GM19372 (cell line): ENCODE data around the gene SHISA7.

Experiments
- ATAC-seq: cut with Tn5 transposase; IDR thresholded peaks from one replicate; pipeline ENCODE4 v1.9.1; 2021; ENCODE audit warnings: mild to moderate bottlenecking, low read depth, moderate library complexity; ENCODE audit not compliant: unreplicated experiment

Gene SHISA7

DNA sequence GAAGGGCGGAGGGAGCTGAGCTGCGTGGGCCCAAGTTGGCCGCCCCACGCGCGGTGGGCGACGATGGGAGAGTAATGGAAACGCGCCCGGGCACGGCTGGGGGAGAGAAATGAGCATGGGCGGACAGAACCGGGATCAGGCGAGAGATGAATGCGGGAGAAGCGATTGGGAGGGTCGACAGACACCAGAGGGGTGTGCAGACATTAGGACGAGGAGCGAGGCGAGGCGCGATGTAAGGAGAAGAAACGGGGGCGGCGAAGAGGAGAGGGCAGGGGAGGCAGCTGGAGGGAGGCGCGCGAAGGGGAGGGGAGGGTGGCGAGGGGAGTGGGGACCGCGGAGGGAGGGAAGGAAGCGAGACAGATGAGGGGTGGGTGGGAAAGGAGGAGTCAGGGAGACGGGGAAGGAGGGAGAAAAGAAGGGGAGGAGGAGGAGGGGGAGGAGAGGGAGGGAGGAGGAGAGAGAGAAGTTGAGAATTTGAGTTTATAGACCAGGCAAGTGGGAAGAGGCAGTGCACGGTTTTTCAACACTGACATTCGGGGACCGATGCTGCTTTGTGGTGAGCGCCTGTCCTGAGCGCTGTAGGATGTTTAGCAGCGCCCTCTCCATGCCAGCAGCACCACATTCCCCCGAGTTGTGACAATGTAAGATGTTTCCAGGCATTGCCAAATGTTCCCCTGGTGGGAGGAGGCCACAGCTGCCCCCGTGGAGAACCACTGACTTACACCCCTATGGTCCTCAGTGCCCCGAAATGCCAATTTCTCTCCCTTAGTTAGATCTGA, at the start of gene SHISA7:
Gene SHISA7 (minus strand): TSS at position 256 of the 779 bp plus-strand sequence. CDS start 437 bp downstream, outside the sequence.
- no peak for ATAC-seq

DNA sequence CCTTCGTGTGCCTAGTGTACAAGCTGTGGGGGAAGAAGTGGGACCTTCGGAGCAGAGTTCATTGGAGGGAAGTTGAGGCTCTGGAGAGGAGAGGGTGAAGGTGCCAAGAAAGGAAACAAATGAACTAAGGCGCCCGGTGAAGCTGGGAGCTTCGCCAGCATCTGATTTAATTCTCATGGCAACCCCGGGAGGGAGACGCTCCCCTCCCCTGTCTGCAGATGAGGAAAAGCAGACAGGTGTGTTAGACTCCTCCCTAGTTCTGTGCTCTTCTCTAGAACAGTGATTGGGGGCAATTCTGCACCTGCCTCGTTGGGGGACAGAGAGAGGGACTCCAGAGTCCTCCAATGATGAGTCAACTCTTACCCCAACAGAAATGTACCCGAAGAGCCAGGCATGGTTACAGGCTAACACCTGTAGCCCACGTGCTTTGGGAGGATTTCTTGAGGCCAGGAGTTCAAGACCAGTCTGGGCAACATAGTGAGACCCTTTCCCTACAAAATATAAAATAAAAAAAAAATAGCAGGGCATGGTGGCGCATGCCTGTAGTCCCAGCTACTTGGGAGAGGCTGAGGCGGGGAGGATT, 49.4 kb upstream of the SHISA7 start:
- ATAC-seq = no peak

- no peak for ATAC-seq
Measured at GRCh38 chr19:55491546-55492360, 48.7 kb upstream of the SHISA7 start.

DNA sequence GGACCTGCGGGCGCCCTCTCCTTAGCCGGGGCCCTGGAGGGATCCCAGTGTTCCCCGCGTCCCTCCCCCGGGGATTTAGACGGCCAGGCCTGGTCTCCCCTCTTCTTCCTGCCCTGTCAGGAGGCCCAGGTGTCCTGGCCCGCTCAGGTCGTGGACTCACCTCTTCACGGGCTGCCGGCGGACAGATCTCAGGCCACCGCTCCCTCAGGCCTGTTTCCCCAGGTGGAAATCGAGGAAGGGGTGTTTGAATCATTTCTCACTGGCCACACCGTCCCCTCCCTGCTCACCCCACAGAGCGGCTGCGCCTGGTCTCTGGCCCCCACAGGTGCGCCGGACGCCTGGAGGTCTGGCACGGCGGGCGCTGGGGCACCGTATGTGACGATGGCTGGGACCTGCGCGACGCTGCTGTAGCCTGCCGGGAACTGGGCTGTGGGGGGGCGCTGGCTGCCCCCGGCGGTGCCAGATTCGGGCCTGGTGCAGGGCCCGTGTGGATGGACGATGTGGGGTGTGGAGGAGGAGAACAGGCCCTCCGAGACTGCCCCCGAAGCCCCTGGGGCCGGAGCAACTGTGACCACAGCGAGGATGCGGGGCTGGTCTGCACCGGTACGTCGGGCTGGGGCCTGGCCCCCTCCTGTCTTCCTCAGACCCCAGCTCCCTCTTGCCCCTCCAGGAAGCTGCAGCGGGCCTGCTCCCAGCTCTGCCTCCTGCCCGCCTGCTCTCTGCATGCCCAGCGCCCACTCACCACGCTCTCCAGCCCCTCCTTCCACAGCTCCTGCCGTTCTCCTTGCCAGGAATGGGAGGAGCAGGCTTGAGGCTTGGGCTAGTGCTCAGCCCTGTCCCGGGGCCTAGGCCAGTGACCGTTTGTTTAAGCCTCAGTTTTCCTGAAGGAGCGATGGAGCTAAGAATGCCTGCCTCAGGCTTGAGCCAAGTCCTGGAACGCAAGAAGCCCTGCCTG, 47.7 kb upstream of the SHISA7 start:
- ATAC-seq = no peak

DNA sequence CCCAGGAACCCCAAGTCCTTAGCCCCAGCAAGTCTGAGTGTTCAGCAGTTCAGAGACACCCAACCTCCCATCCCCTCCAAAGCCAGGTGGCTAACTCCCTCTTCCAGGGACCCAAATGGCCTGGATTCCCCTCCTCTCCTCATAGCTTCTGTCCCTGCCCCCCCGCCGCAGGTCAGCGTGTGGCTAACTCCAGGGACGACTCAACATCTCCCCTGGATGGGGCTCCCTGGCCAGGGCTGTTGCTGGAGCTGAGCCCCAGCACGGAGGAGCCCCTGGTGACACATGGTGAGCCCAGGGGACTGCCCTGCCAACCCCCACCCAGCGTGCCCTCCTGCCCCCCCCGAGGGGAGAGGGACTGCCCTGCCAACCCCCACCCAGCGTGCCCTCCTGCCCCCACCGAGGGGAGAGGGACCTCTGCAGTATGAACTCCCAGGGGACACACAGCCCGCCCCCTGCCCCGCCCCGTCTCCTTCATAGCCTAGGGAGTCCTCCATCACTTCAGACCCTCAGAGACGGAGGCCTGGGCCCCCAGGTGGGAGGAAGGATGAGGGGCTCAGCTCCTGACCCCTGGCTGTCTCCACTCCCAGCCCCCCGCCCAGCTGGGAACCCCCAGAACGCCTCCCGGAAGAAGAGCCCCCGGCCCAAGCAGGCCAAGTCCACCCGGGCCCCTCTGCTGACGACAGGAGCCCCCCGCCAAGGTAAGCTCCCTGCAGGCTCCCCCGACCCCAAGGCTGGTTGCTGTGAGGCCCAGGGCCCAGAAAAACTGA, 46.8 kb upstream of the SHISA7 start:
- no peak for ATAC-seq

DNA sequence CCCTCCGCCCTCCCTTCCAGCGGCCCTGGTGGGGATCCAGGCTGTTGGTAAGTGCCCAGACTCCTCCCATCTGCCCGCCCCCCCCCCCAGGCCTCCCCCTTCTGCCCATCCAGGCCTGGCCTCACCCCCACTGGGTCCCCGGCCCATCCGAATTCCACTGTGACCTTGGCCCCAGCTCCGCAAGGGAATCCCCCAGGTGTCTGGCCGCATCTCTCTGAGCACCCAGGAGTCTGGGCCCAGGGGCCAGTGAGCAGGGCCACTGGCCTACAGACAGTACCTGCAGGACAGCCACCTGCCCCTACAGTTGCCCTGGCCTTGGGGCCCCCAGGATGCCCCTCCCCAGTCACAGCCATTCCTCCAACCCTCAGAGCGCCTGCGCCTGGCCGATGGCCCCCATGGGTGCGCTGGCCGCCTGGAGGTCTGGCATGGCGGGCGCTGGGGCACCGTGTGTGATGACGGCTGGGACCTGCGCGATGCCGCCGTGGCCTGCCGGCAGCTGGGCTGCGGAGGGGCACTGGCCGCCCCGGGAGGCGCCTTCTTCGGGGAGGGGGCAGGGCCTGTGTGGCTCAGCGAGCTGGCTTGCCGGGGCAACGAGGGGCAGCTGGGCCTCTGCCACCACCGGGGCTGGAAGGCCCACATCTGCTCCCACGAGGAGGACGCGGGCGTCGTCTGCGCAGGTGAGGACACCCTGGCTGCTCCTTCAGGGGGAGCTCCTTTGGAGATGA, 46.0 kb upstream of the SHISA7 start:
- ATAC-seq = no peak

GRCh38 chr19:55487924-55488687, 45.0 kb upstream of the SHISA7 start, which contains the start of gene SSC5D:
Gene SSC5D, plus strand, starts transcription at chr19:55488436. Its CDS starts 154 bp downstream, at chr19:55488590.
- no peak for ATAC-seq

DNA sequence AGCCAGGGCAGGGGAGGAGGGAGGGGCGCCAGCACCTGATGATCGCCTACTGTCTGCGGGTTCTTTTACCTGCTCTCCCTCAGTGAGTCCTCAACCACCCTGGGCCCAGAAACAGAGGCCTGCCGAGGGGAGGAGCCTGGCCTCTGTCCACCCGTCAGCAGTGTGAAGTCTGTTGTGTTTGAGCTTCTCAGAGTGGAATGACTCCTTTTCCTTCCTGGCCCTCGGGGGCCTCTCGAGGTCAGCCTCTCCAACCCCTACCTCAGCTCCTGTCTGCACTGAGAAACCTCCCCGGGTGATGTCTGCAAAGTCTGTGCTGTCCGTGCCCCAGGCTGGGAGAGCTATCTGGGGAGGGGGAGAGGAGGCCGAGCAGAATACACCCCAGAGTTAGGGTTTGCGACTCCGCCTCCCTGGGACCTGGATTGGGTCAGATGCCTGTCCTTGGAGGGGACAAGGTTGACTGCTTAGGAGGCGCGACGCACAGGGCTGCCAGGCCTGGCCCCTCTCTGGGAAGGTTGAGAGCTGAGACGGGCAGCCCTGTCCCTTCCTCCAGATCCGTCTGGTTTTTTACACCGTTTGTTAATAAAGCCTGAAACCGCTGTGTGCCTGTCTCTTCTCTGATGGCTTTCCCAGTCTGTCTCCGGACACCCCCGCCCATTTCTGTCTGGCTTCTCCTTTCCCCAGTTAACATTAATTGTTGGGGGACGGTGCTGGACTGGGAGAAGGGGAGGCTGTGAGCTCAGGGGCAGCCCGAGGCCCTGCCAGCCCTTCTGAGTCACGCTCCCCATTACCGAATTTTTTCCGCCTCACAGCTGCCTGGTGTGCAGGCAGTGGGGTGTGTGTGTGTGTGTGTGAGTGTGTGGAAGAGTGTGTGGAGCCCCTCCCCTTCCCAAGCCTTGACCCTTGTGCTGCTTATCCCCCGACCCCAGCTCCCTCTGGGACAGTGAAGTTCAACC, 44.1 kb upstream of the SHISA7 start:
- no peak for ATAC-seq

DNA sequence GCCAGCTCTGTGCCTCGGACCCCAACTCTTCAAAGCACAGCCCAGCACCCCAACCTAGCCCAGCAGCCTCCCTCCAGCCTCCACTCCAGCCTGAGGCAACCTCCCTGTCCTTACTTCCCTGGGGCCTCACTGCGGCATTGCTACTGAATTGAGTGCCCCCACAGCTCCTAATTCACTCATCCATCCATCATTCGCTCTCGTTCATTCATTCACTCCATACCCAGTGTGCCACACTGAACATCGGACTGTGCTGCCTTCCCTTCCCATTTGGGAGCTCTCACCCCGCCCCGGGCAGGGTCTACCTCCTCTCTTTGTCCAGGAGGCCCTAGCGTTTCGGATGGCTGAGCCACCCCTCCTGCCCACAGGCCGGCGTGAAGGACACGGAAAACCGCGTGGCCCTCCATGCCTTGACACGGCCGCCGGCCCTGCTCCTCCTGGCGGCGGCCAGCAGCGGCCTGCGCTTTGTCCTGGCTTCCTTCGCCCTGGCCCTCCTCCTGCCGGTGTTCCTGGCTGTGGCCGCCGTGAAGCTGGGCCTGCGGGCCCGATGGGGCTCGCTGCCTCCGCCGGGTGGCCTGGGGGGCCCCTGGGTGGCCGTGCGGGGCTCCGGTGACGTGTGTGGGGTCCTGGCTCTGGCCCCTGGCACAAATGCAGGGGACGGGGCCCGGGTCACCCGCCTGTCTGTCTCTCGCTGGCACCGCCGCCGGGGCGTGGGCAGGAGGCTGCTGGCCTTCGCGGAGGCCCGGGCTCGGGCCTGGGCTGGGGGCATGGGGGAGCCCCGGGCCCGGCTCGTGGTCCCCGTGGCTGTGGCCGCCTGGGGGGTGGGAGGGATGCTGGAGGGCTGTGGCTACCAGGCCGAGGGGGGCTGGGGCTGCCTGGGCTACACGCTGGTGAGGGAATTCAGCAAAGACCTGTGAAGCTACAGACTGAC, 43.2 kb upstream of the SHISA7 start:
- no peak for ATAC-seq

DNA sequence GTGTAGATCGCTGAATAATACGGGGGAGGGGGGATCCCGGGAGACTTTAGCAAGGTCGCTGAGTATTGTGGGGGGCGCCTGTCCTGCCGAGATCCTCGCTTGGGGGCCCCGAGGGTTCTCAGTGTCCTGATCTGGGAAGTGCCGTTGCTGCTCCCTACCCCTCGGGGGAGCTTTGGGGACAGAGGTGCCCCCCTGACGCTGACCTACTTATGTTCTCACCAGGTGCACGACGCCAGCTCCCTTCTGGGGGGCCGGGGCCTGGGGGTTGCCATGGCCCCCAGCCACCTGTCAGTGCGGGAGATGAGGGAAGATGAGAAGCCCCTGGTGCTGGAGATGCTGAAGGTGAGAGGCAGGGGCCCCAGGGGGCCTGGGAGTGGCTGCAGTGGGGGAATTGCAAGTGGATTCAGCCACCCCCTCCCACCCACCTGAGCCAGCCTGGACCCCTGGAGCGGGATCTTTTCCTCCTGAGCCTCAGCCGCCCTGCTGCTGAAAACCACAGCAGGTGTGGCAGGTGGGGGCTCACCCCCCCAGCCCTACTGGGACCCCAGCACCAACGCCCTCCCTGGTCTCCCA, 42.4 kb upstream of the SHISA7 start:
- no peak for ATAC-seq

DNA sequence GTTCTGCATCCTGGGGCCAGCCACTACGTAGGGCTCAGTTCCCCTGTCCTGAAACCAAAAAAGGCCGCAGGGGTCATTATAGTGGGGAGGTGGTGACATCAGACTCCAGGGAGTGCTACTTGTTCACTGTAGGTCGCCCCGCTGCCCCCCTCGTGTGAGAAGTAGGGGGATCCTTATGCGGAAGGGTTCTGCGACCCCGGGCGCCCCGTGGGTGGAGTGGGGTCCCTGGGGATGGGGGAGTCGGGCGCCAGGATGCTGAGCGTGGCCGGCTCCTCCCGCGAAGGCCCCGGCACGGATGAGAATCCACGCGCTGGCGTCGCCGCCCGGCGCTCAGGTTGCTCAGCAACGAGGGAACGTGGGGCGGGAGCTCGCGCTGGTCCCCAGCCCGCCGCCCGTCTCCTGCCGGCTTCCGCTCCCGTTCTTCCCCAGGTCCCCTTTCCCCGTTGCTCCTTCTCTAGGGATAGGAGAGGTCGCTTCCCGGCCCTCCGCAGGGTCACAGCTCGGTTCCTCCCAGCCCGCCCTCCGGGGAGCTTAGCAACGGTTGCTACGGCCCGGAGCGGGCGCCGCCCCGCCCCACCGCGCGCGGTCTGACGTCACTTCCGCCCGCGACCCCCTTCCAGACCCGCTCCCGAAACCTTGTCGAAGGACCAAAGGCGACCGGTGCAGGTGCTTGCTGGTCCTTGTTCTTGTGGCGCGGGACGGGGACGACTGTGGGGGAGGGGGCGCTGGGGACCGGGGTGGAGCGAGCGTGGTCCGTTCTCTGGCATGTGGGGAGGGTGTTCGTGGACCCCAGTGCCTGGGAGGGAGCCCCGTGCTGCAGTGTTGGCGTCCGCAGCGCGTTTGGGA, 41.7 kb upstream of the SHISA7 start, which contains the start of gene NAT14:
Gene NAT14 (plus strand): TSS at position 596 of the 846 bp plus-strand sequence. CDS start 521 bp downstream, outside the sequence.
- no peak for ATAC-seq

- ATAC-seq = no peak
Measured at GRCh38 chr19:55483706-55484592, 40.8 kb upstream of the SHISA7 start.

DNA sequence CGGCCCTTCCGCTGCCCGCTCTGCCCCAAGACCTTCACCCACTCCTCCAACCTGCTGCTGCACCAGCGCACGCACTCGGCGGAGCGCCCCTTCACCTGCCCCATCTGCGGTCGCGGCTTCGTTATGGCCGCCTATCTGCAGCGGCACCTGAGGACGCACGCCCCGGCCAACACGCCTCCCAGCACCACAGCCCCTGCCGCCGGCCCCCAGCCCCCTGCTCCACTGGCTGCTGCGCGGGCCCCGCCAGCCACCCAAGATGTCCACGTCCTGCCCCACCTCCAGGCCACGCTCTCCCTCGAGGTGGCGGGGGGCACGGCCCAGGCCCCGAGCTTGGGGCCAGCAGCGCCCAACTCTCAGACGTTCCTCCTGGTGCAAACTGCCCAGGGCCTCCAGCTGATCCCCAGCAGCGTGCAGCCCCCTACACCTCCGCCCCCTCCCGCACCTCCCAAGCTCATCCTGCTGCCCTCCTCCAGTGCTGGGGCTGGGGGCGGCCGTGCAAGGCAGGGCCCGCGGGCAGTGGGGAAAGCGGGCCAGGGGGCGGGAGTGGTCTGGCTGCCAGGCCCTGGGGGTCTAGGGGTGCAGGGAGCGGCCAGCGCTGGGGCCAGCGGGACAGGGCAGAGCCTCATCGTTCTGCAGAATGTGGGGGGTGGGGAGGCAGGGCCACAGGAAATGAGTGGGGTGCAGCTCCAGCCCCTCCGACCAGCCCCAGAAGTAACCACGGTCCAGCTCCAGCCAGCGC, 40.0 kb upstream of the SHISA7 start:
- no peak for ATAC-seq
